HG02623 (cell line): ENCODE measurements around the gene AP1S1.

ENCODE experiments used
- ATAC-seq: cut with Tn5 transposase; IDR thresholded peaks from one replicate; pipeline ENCODE4 v1.9.1; 2021; ENCODE audit warnings: moderate library complexity; ENCODE audit not compliant: unreplicated experiment

The AP1S1 gene

GRCh38 chr7:101156277-101156676 lies 2.0 kb downstream of the AP1S1 start:
- ATAC-seq = no peak

- ATAC-seq = no peak
Observed at GRCh38 chr7:101156866-101157589, 2.8 kb downstream of the AP1S1 start.

GRCh38 chr7:101159696-101160674 lies 5.7 kb downstream of the AP1S1 start:
- no peak for ATAC-seq

GRCh38 chr7:101160910-101161309 lies 6.6 kb downstream of the AP1S1 start:
- ATAC-seq = no peak

- no peak for ATAC-seq
Observed at GRCh38 chr7:101161692-101162471, 7.6 kb downstream of the AP1S1 start.

- no peak for ATAC-seq
Observed at GRCh38 chr7:101162551-101163278, 8.4 kb downstream of the AP1S1 start.

GRCh38 chr7:101163279-101164070 lies 9.2 kb downstream of the AP1S1 start:
- ATAC-seq = no peak

- no peak for ATAC-seq
Observed at GRCh38 chr7:101164071-101164840, 10.0 kb downstream of the AP1S1 start.

GRCh38 chr7:101165075-101165957 lies 11.0 kb downstream of the AP1S1 start, which contains the start of gene VGF:
VGF (minus strand) TSS chr7:101165569; CDS start chr7:101164843, 726 bp downstream.
- ATAC-seq = peak; percentile 64

GRCh38 chr7:101165958-101166647 lies 11.8 kb downstream of the AP1S1 start:
- ATAC-seq = no peak

GRCh38 chr7:101166648-101166908 lies 12.3 kb downstream of the AP1S1 start:
- ATAC-seq = no peak

GRCh38 chr7:101166909-101167644 lies 12.8 kb downstream of the AP1S1 start:
- no peak for ATAC-seq

- ATAC-seq = no peak
Observed at GRCh38 chr7:101167645-101168411, 13.6 kb downstream of the AP1S1 start.

- no peak for ATAC-seq
Observed at GRCh38 chr7:101168412-101169049, 14.3 kb downstream of the AP1S1 start.

GRCh38 chr7:101169110-101169837 lies 15.0 kb downstream of the AP1S1 start:
- no peak for ATAC-seq
